HepG2 (cell line): ENCODE measurements around the gene FAM131C. TPM values are rescaled to one million over a fixed set of nuclear protein-coding genes. Genes with fewer than 3 reads are reported as not detected.

Experiments used
- ATAC-seq: fragments of 200-7000 bp; cut with Tn5 transposase; 3 replicates; pipeline ENCODE4 v1.9.1; 2020; ENCODE audit warnings: mild to moderate bottlenecking, moderate library complexity
- BruUV-seq: library from RNA; stranded (reverse); fragments of 400-500 nt; replicated peaks from 2 replicates; lab custom pipeline; 2021; lab: Mats Ljungman, UMichigan
- CTCF ChIA-PET: fragments of 300-600 bp; formaldehyde crosslinking; extraction: SDS; loops from one replicate; lab custom pipeline; 2021; ENCODE audit warnings: low total read pairs, inconsistent platforms, low intra/inter-chr PET ratio; lab: Yijun Ruan, JAX
- POLR2A ChIA-PET: fragments of 350-600 bp; sonication (Branson Sonifier 250); formaldehyde crosslinking; loops from one replicate; lab custom pipeline; 2020; ENCODE audit warnings: antibody characterized with exemption, inconsistent platforms; lab: Yijun Ruan, JAX
- DNase-seq: peaks from one replicate; pipeline ENCODE4 v3.0.0-alpha.2; 2015; ENCODE audit warnings: low spot score
- FAIRE-seq: peaks from 3 replicates; lab custom pipeline; 2011; peaks lifted over from hg19 to GRCh38; lab: Jason Lieb, UNC
- H2AFZ ChIP-seq: one replicate; pipeline ENCODE4 v1.6.1; 2011; ENCODE audit warnings: low read length, inconsistent platforms
- H3K27ac ChIP-seq: fragments of 300-600 bp; 3 replicates; pipeline ENCODE4 v1.8.0; 2011; ENCODE audit warnings: mixed run types, mild to moderate bottlenecking, mixed read lengths, low read length, inconsistent platforms; ENCODE audit not compliant: insufficient read depth; ENCODE audit errors: extremely low read length
- H3K27me3 ChIP-seq, 2 experiments: fragments of 200-600 bp in 1 of 2; 2 replicates in 1 of 2; 3 replicates in 1 of 2; pipeline versions ENCODE4 v1.6.0 to v1.8.0; 2011; ENCODE audit warnings: low read length in 2 of 2, mild to moderate bottlenecking in 2 of 2, moderate library complexity in 2 of 2, inconsistent platforms in 1 of 2; ENCODE audit not compliant: insufficient read depth in 2 of 2, control insufficient read depth in 1 of 2
- H3K36me3 ChIP-seq, 2 experiments: fragments of 200-600 bp in 1 of 2; replicated peaks in 1 of 2; 2 replicates in 1 of 2; 3 replicates in 1 of 2; pipeline versions ENCODE4 v1.5.1 to v1.8.0; 2011; ENCODE audit warnings: low read length in 2 of 2, inconsistent platforms in 1 of 2; ENCODE audit not compliant: insufficient read depth in 2 of 2, control insufficient read depth in 1 of 2
- H3K4me1 ChIP-seq: 2 replicates; pipeline ENCODE4 v1.5.1; 2012; ENCODE audit warnings: low read length, inconsistent platforms; ENCODE audit not compliant: insufficient read depth
- H3K4me2 ChIP-seq: 2 replicates; pipeline ENCODE4 v1.6.0; 2011; ENCODE audit warnings: low read depth, low read length, inconsistent platforms
- H3K4me3 ChIP-seq, 3 experiments: fragments of 200-600 bp in 1 of 3; sonication (generic), shearing (Covaris generic) in 1 of 3; replicated peaks in 1 of 3; 2 replicates each; pipeline ENCODE4 v1.5.1; 2011 to 2016; ENCODE audit warnings: low read length in 3 of 3, inconsistent platforms in 2 of 3, low read depth in 2 of 3, mild to moderate bottlenecking in 2 of 3, control low read depth in 1 of 3, mixed read lengths in 1 of 3; ENCODE audit not compliant: insufficient read depth in 1 of 3
- H3K79me2 ChIP-seq: one replicate; pipeline ENCODE4 v1.6.1; 2011; ENCODE audit warnings: low read length, inconsistent platforms; ENCODE audit not compliant: insufficient read depth
- H3K9ac ChIP-seq: 2 replicates; pipeline ENCODE4 v1.6.0; 2011; ENCODE audit warnings: mild to moderate bottlenecking, low read depth, low read length, inconsistent platforms; ENCODE audit not compliant: insufficient read depth
- H3K9me3 ChIP-seq: 2 replicates; pipeline ENCODE4 v1.5.1; 2012; ENCODE audit warnings: mild to moderate bottlenecking, low read length
- H4K20me1 ChIP-seq: 2 replicates; pipeline ENCODE4 v1.6.0; 2011; ENCODE audit warnings: inconsistent platforms, mild to moderate bottlenecking, low read length, moderate library complexity; ENCODE audit not compliant: insufficient read depth
- CEBPZ ChIP-seq: IDR thresholded peaks from 2 replicates; pipeline ENCODE4 v1.6.1; 2012; ENCODE audit warnings: low read length, improper control_type of control experiment
- FOXC1 ChIP-seq: sonication (generic); formaldehyde crosslinking; IDR thresholded peaks from 2 replicates; pipeline ENCODE4 v1.8.0; 2022; ENCODE audit warnings: mild to moderate bottlenecking, missing genetic modification reagents, borderline replicate concordance
- IKZF5 ChIP-seq: IDR thresholded peaks from 2 replicates; pipeline ENCODE4 v1.6.1; 2018; ENCODE audit warnings: missing genetic modification reagents, mild to moderate bottlenecking, missing compliant biosample characterization
- ZNF598 ChIP-seq: sonication (generic); formaldehyde crosslinking; IDR thresholded peaks from 2 replicates; pipeline ENCODE4 v1.5.1; 2020; ENCODE audit warnings: mild to moderate bottlenecking, missing genetic modification reagents, borderline replicate concordance
- WGBS: methylation state at CpG from one replicate; pipeline ENCODE4 v1.1.6; 2017; ENCODE audit warnings: low lambda C conversion rate; 5-methylcytosine and 5-hydroxymethylcytosine counted together
- in situ Hi-C: cut with HindIII; loops from 2 replicates; pipeline ENCODE4 v1.10.0; 2017; ENCODE audit warnings: low pct_unique_long_range_greater_than_20kb; ENCODE audit not compliant: extremely low pct_ligation_motif_present
- intact Hi-C: fragments of 100-400 bp; cut with micrococcal nuclease; formaldehyde crosslinking; loops from one replicate; pipeline ENCODE4 v1.10.0; 2022; ENCODE audit not compliant: unreplicated experiment
- polyA plus RNA-seq, 8 experiments: library from polyadenylated mRNA; depleted of rRNA in 3 of 8; stranded (reverse) in 7 of 8; unstranded in 1 of 8; fragments of >200 nt; fragmentation: Illumina TruSeq in 4 of 8; extraction: Trizol in 4 of 8; gene quantifications; 2 replicates each; pipeline versions ENCODE4 v1.2.1 to v1.2.3, GENCODE V29; 2011 to 2016; ENCODE audit warnings: low read depth in 4 of 8, missing spikeins in 1 of 8, mixed read lengths in 1 of 8; ENCODE audit not compliant: insufficient read depth in 1 of 8
- total RNA-seq, 5 experiments: library from RNA; depleted of rRNA; stranded (reverse); fragments of >200 nt; fragmentation: Illumina TruSeq; extraction: Trizol; gene quantifications; 2 replicates each; pipeline ENCODE4 v1.2.3, GENCODE V29; 2016; ENCODE audit warnings: low read depth in 1 of 5

The FAM131C gene
- total and polyA plus RNA-seq, 2 of the 13 experiments (the other 11 are each of a cell fraction or from before 2014, with no cell fraction given): 0.07 TPM; not detected in 1

- FAIRE-seq: no peak
- no peak overlapping the region for H3K4me3 ChIP-seq
- H3K9ac ChIP-seq: no peak overlapping the region
- no peak for TF ChIP-seq IKZF5 (CRISPR knock-in tag)
- no peak for TF ChIP-seq ZNF598 (CRISPR knock-in tag)
- TF ChIP-seq FOXC1 (CRISPR knock-in tag): no peak
- TF ChIP-seq CEBPZ: no peak
- no peak overlapping the region for H2AFZ ChIP-seq
- no peak for DNase-seq
- H3K27ac ChIP-seq: no peak overlapping the region
- BruUV-seq: no TSS peak
- ATAC-seq: no peak
- CTCF ChIA-PET: no interaction called here
- H4K20me1 ChIP-seq: no peaks in the 10 kb centered on the region
- 48% methylated on average over 4 of the region's 5 CpGs for WGBS
- H3K4me2 ChIP-seq: no peak overlapping the region
- peaks cover 9% of the 10 kb centered on the region for H3K4me1 ChIP-seq
- H3K36me3 ChIP-seq: no peaks in the 10 kb centered on the region
- peaks cover 12 to 40% of the 10 kb centered on the region in 2 experiments for H3K27me3 ChIP-seq
- in situ Hi-C loops: no loop called here
- no peaks in the 10 kb centered on the region for H3K79me2 ChIP-seq
- no peaks in the 10 kb centered on the region for H3K9me3 ChIP-seq
- POLR2A ChIA-PET: interaction anchor here (0.6 kb wide), 1 partner anchor 228 kb away, joined by 3 read pairs; no protein-coding TSS in a partner anchor
- intact Hi-C loops: no loop called here
Observed at GRCh38 chr1:16043950-16044349, 29.5 kb downstream of the FAM131C start.
